ENCODE results near the gene STK36.

Gene STK36

DNA sequence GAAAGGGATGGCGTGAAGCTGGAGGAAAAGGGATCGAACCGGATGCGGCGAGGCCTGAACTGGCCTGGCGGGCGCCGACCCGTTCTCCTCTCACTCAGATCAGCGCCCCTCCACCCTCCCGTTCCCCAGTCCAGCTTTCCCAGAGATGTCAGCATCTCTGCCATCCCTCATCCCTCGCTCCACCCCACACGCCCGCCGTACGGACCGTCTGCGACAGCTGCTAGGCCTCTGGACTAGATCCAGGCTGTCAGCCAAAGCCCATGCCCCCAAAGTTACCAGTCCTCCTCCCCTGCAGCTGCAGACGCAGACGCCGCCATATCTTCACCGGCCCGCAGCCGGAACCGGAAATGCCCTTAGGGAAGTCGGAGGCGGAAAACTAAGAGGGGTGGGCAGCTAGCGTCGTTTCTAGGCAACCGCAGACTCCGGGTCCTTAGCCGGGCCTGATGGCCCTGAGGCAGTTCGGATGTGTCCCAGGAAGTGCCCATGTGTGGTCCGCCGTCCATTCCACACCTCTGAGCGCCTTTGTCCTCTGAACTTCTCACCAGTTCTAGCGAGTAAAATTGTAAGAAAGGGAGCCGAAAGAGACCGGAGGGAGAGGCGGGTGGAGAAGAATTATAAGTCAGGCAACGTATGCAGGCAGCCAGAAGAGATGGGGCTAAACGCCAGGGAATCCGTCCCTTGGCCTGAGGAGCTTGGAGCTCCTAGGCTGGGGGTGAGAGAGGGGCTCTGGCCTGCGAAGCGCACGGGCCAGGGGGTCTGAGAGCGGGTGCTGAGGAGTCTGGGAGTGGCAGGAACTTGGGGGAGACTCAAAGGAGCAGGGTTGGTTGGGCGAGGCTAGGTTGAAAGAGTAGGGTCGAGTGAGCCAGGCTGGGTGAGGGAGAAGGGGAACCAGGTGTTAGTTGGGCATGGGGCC is at the start of gene STK36, which contains the start of gene RNF25:
Gene STK36 (plus strand): TSS at position 433 of the 913 bp plus-strand sequence. CDS start 744 bp downstream, outside the sequence.
Gene RNF25 (minus strand): TSS at position 349 of the 913 bp plus-strand sequence. CDS start 32 bp downstream, at position 317.
- DNase-seq = peak; percentile 87

- DNase-seq = no peak
These were observed 49.1 kb upstream of the STK36 start for GRCh38 chr2:218622606-218623365.

GRCh38 chr2:218623366-218623705 is 48.5 kb upstream of the STK36 start:
- no peak for DNase-seq

- DNase-seq = no peak
These were observed 45.5 kb upstream of the STK36 start for GRCh38 chr2:218626369-218626768.

GRCh38 chr2:218627939-218628338 is 43.9 kb upstream of the STK36 start:
- DNase-seq = no peak

GRCh38 chr2:218631837-218632236 is 40.0 kb upstream of the STK36 start:
- DNase-seq = no peak

GRCh38 chr2:218635719-218636118 is 36.2 kb upstream of the STK36 start:
- DNase-seq = no peak

DNA sequence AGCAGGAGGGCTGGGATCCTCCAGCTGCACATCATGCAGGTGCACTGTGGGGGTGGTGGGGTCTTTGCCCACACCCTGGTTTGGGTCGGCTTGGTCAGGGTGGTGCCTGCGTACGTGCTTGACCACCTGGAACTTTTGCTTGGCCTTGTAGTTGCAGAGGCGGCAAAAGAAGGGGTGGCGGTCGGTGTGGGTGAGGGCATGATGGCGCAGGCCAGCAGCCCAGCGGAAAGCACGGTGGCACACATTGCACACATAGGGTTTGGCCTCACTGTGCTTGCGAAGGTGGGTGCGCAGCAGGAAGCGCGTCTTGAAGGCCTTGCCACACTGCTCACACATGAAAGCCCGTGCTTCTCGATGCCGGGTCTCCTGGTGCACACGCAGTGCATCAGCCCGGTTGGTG is 33.5 kb upstream of the STK36 start:
- DNase-seq = no peak

DNA sequence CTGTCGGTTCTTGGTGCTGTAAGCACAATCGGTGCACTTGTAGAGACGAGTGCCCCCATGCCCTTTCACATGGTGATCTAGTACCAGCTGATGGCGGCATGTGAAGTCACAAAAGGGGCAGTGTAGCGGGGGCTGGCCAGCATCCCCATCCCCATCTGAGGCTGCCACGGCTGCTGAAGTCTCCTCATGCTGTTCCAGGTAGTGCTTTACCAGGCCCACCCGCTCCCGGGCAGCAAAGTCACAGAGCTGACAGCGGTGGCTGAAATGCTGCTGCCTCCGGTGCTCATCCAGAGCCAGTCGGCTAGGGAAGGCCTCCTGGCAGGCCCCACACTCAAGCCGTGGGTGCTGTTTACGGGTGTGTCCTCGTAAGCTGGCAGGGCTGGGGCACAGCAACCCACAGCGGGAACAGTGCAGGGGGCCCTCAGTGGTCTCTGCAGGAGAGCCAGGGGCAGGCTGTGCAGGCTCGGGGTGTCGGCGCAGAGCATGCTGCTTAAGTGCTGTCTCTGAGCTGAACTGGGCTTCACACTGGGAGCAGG is 29.7 kb upstream of the STK36 start:
- DNase-seq = no peak

GRCh38 chr2:218642786-218643185 is 29.1 kb upstream of the STK36 start:
- no peak for DNase-seq

GRCh38 chr2:218643751-218644310 is 28.1 kb upstream of the STK36 start:
- DNase-seq = no peak

DNA sequence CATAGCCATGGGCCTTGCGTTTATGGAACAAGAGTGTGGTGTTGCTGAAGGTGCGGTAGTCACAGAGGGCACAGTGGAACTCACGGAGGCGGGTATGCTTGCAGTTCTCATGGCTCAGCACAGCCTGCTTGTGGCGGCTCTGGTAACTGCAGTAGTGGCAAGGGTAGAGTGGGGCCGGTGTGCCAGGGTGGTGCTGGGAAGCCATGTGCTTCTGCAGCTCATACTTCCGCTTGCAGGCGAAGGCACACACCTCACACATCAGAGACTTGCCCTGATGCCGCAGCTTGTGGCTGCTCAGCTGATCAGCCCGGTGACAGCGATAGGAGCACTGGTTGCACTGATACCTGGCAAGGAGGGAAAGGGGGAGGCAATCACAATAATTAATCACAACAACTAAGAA is 27.2 kb upstream of the STK36 start:
- no peak for DNase-seq

DNA sequence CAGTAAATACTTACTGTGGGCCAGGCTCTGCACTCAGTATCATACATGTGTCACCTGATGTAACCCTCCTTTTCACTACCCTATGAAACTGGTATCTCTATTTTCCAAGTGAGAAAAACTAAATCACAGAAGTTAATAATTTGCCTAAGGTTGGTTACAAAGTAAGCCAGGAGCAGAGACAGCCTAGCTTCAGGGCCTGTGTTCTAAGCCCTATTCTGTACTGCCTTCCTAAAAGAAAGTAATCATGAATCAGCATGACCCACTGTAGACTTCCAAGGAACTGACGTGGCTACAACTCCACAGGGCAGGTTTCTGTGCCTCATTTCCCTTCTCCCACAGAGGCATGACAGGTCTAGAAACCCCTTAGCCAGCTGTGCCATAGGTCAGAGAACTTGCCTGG is 26.8 kb upstream of the STK36 start:
- DNase-seq = no peak

DNA sequence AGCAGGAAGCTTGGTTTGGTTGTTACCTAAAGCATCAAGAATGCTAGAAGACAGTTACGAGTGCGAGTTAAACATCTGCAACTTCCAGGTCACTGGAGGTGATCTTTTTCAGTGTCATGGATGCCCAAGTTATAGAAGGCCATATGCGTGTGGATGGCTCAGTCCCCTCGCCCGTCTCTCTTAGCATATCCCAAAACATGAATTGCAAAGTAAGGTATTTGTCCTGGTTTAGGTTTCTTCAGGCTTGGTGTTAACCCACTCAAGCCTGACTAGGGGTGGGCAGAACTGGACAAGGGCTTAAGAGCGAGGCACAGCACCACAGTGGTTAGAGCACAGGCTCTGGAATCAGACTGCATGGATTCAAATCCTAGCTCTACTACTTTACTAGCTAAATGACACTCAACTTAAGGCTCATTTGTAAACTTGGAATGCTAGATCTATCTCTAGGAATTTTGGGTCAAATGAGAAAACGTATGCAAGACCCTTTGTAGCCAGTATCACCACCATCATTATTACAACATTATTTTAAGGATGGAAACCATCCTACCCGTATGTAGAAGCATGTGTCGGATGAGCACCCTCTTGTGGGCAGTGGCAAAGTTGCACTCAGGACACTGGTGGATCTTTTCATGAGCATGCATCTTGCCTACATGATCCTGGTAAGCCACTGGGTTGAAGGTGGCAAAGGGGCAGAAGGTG is 23.6 kb upstream of the STK36 start:
- DNase-seq = peak; percentile 53

GRCh38 chr2:218648787-218649100 is 23.1 kb upstream of the STK36 start:
- DNase-seq = no peak

GRCh38 chr2:218655751-218656150 is 16.1 kb upstream of the STK36 start:
- DNase-seq = no peak

DNA sequence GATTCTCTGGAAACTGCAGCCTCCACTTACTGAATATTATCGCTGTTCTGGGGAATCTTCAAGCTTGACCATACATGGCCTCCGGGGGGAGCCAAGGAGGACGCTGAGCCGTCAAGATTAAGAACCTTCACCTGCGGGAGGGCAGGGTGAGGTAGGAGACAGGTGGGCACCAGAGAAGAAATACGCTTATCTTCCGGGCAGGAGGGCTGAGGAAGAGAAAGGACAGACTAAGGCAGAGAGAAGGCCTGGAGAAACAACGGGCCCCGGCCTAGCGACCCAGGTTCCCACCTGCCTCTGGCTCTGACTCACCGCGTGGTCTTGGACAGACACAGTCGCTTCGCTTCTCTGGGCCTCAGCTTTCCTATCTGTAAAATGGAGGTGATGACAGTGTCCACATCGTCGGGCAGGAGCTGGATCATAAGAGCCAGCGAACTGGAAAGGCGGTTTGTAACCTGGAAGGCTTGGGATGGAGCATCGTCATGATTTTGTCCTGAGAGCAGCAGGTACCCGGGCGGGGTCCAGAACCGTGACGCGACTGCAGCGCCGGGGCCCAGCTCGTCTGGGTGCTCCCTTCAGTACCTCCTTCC is 13.1 kb upstream of the STK36 start:
- peak; percentile 46 for DNase-seq

DNA sequence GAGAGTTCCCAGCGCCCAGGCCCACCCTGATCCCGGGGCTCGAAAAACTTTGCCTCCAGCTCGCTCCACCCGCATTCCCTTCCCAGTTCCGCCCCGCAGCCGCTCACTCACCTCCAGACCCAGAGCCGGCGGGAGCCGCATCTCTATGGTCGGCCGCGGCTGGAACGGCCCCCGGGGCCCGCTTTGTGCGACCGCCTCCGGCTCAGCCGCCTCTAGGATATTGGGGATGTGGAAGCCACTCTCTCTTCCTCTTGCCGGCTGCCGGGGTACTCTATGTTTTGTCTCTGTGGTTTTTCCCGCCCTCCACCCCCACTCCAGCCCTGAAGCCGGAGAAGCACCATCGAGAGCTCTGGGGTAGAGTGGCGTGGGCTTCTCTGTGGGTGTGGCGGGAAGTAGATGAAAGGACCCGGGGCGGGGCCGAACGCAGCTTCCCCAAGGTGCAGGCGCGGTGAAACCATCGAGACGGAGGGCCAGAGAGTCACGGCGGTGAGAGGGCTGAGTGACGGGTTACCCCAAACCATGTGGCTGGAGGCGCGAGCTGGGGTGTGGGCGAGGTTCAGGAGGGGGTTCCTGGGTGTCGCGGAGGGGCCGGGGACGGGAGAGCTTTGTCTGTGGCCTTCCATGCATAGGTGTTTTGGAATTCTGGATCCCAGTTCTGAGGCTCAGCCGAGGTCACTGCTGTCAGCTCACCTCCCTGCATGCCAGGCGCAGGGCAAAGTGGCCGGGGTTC is 12.5 kb upstream of the STK36 start, which contains the start of the genes BCS1L and ZNF142:
Gene BCS1L (plus strand): TSS at position 426 of the 730 bp plus-strand sequence. CDS start 1,305 bp downstream, outside the sequence.
Gene ZNF142 (minus strand): TSS at position 366 of the 730 bp plus-strand sequence. CDS start 3,194 bp downstream, outside the sequence.
- DNase-seq = peak; percentile 96

GRCh38 chr2:218659988-218660358 is 11.9 kb upstream of the STK36 start:
- no peak for DNase-seq

- no peak for DNase-seq
These were observed 9.5 kb upstream of the STK36 start for GRCh38 chr2:218662377-218662776.

- DNase-seq = no peak
These were observed 9.1 kb upstream of the STK36 start for GRCh38 chr2:218662827-218663226.

All from stimulated activated CD4-positive, alpha-beta T cell treated with anti-CD3 and anti-CD28 coated beads, Interleukin-4, amount 100 ng/mL, for 24 hours (primary cell).